OCI-LY7 (cell line): ENCODE measurements around the gene DICER1. TPM values are rescaled to one million over a fixed set of nuclear protein-coding genes. Genes with fewer than 3 reads are reported as not detected.

Experiments used
- BruUV-seq: library from RNA; stranded (reverse); fragments of 400-500 nt; replicated peaks from 2 replicates; lab custom pipeline; 2021; lab: Mats Ljungman, UMichigan
- CTCF ChIA-PET: fragments of 300-600 bp; sonication (Branson Sonifier 250); formaldehyde crosslinking; loops from one replicate; lab custom pipeline; 2022; ENCODE audit warnings: antibody characterized with exemption; ENCODE audit not compliant: unreplicated experiment; lab: Charles Lee
- POLR2A ChIA-PET: fragments of 300-600 bp; sonication (Branson Sonifier 250); formaldehyde crosslinking; loops from one replicate; lab custom pipeline; 2022; ENCODE audit warnings: antibody characterized with exemption; lab: Charles Lee
- DNase-seq: peaks from one replicate; pipeline ENCODE4 v3.0.0-alpha.2; 2015; ENCODE audit warnings: low spot score
- H2AFZ ChIP-seq: fragments of 200-600 bp; sonication (generic), shearing (Covaris generic); 2 replicates; pipeline ENCODE4 v1.6.1; 2014; ENCODE audit warnings: mild to moderate bottlenecking, antibody characterized with exemption, low read length, moderate library complexity
- H3K27ac ChIP-seq: fragments of 200-600 bp; sonication (generic); 2 replicates; pipeline ENCODE4 v1.5.1; 2014; ENCODE audit warnings: mixed run types, low read depth, mild to moderate bottlenecking, moderate library complexity, low read length, inconsistent platforms; ENCODE audit not compliant: poor library complexity, severe bottlenecking
- H3K36me3 ChIP-seq: fragments of 200-600 bp; sonication (generic); 2 replicates; pipeline ENCODE4 v1.6.1; 2014; ENCODE audit warnings: mild to moderate bottlenecking, antibody characterized with exemption, low read length, moderate library complexity, mixed read lengths; ENCODE audit not compliant: insufficient read depth
- H3K4me1 ChIP-seq: fragments of 200-600 bp; sonication (generic); 2 replicates; pipeline ENCODE4 v1.5.1; 2014; ENCODE audit warnings: mild to moderate bottlenecking, low read length; ENCODE audit not compliant: insufficient read depth, poor library complexity, severe bottlenecking
- H3K4me2 ChIP-seq: fragments of 200-600 bp; sonication (generic); 2 replicates; pipeline ENCODE4 v1.6.1; 2014; ENCODE audit warnings: mild to moderate bottlenecking, low read length
- H3K4me3 ChIP-seq: fragments of 200-600 bp; sonication (generic); 2 replicates; pipeline ENCODE4 v1.5.1; 2014; ENCODE audit warnings: mild to moderate bottlenecking, low read depth, low read length; ENCODE audit not compliant: poor library complexity, severe bottlenecking
- H3K79me2 ChIP-seq: fragments of 200-600 bp; sonication (generic); 2 replicates; pipeline ENCODE4 v1.6.1; 2016; ENCODE audit warnings: low read depth, mild to moderate bottlenecking, low read length, moderate library complexity, mixed read lengths; ENCODE audit not compliant: insufficient read depth
- H3K9me2 ChIP-seq: fragments of 200-600 bp; sonication (generic); 2 replicates; pipeline ENCODE4 v1.6.1; 2016; ENCODE audit warnings: mild to moderate bottlenecking, low read length, mixed read lengths; ENCODE audit not compliant: insufficient read depth
- H3K9me3 ChIP-seq: fragments of 200-600 bp; sonication (generic); 2 replicates; pipeline ENCODE4 v1.6.1; 2014; ENCODE audit warnings: mild to moderate bottlenecking, mixed run types, low read length, mixed read lengths
- H4K20me1 ChIP-seq: fragments of 200-600 bp; sonication (generic); 2 replicates; pipeline ENCODE4 v1.6.1; 2014; ENCODE audit warnings: mild to moderate bottlenecking, antibody characterized with exemption, low read length, moderate library complexity, mixed read lengths; ENCODE audit not compliant: insufficient read depth
- CTCF ChIP-seq: fragments of 200-600 bp; sonication (generic); conservative IDR thresholded peaks from 2 replicates; pipeline ENCODE4 v1.5.1; 2014; ENCODE audit warnings: mild to moderate bottlenecking, antibody characterized with exemption, low read length, moderate library complexity, mixed read lengths
- EZH2phosphoT487 ChIP-seq: fragments of 200-600 bp; sonication (generic); IDR thresholded peaks from 2 replicates; pipeline ENCODE4 v1.6.1; 2018; ENCODE audit warnings: low read depth, borderline replicate concordance, mild to moderate bottlenecking, mixed run types, antibody characterized with exemption, low read length, moderate library complexity, mixed read lengths
- intact Hi-C: fragments of 100-400 bp; cut with micrococcal nuclease; formaldehyde crosslinking; loops from one replicate; pipeline ENCODE4 v1.10.0; 2022; ENCODE audit not compliant: unreplicated experiment
- total RNA-seq, 2 experiments: library from RNA; depleted of rRNA in 1 of 2; stranded (reverse); fragments of >200 nt in 1 of 2; shearing (Covaris generic) in 1 of 2; gene quantifications; 2 replicates each; pipeline ENCODE4 v1.2.3, GENCODE V29; 2014 to 2022

Gene DICER1
- total RNA-seq, 2 experiments from 2014 or later: 60.3 to 62.2 TPM

GRCh38 chr14:95185767-95186392 lies 28.6 kb upstream of the DICER1 start:
- ChIA-PET POLR2A (no interaction called here), CTCF (no interaction called here)
- no peak overlapping the region for H3K4me2 ChIP-seq
- TF ChIP-seq CTCF: no peak
- no peak for TF ChIP-seq EZH2phosphoT487
- no TSS peak for BruUV-seq
- no peaks in the 10 kb centered on the region; the same call in 1 of the 2 replicates for H3K9me3 ChIP-seq
- H3K9me2 ChIP-seq: no peaks in the 10 kb centered on the region
- no peak overlapping the region for H3K27ac ChIP-seq
- H4K20me1 ChIP-seq: no peaks in the 10 kb centered on the region
- H3K79me2 ChIP-seq: no peaks in the 10 kb centered on the region
- no peak overlapping the region for H2AFZ ChIP-seq
- H3K36me3 ChIP-seq: no peaks in the 10 kb centered on the region
- intact Hi-C loops: no loop called here
- H3K4me3 ChIP-seq: no peak overlapping the region
- no peaks in the 10 kb centered on the region for H3K4me1 ChIP-seq
- DNase-seq: no peak

- TF ChIP-seq CTCF (no peak), EZH2phosphoT487 (no peak)
- Histone ChIP-seq H3K9me2 (no peaks in the 10 kb centered on the region), H4K20me1 (no peaks in the 10 kb centered on the region), H3K27ac (no peak overlapping the region), H3K79me2 (no peaks in the 10 kb centered on the region), H3K36me3 (no peaks in the 10 kb centered on the region), H2AFZ (no peak overlapping the region), H3K9me3 (no peaks in the 10 kb centered on the region; the same call in 1 of the 2 replicates), H3K4me3 (no peak overlapping the region), H3K4me1 (no peaks in the 10 kb centered on the region), H3K4me2 (no peak overlapping the region)
- DNase-seq: no peak
- intact Hi-C loops: no loop called here
- ChIA-PET CTCF (no interaction called here), POLR2A (no interaction called here)
- BruUV-seq: no TSS peak
Observed at GRCh38 chr14:95185033-95185766, 27.9 kb upstream of the DICER1 start.

GRCh38 chr14:95184413-95184790 lies 27.1 kb upstream of the DICER1 start:
- H3K4me1 ChIP-seq: no peaks in the 10 kb centered on the region
- no peak overlapping the region for H3K27ac ChIP-seq
- CTCF ChIA-PET: no interaction called here
- no peak for TF ChIP-seq CTCF
- no peak for TF ChIP-seq EZH2phosphoT487
- POLR2A ChIA-PET: no interaction called here
- H3K9me2 ChIP-seq: no peaks in the 10 kb centered on the region
- no peaks in the 10 kb centered on the region; the same call in 1 of the 2 replicates for H3K9me3 ChIP-seq
- DNase-seq: no peak
- intact Hi-C loops: no loop called here
- no TSS peak for BruUV-seq
- H4K20me1 ChIP-seq: no peaks in the 10 kb centered on the region
- H3K36me3 ChIP-seq: no peaks in the 10 kb centered on the region
- no peaks in the 10 kb centered on the region for H3K79me2 ChIP-seq
- no peak overlapping the region for H3K4me3 ChIP-seq
- H2AFZ ChIP-seq: no peak overlapping the region
- no peak overlapping the region for H3K4me2 ChIP-seq
